ENCODE measurements around the gene PROS1. TPM values are rescaled to one million over a fixed set of nuclear protein-coding genes. Genes with fewer than 3 reads are reported as not detected.

The PROS1 gene
- total and polyA plus RNA-seq, 2 experiments from 2014 or later = 58.7 to 115 TPM

DNA sequence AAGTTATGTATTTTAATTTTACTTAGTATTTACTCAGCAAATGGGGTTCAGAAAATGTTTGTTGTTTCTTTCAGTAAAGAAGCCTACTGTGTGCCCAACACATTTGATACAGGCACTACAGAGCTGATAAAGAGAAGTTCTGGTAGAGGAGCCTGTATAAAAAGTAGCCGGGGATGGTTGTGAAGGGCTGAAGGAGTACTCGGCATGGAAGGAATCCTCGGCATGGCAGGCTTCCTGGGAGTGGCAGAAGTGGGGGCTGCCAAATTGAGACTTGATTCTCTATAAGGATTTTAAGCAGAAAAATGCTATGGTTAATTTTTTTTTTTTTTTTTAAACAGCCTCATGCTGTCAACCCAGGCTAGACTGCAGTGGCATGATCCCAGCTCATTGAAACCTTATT lies 15.5 kb upstream of the PROS1 start:
- Histone ChIP-seq H3K4me1 (ENCODE audit: insufficient read depth) (no peaks in the 10 kb centered on the region), H4K20me1 (ENCODE audit: insufficient read depth, poor library complexity, severe bottlenecking) (no peaks in the 10 kb centered on the region), H3K9me3 (ENCODE audit: low read depth) (no peaks in the 10 kb centered on the region), H3K79me2 (peaks cover 26% of the 10 kb centered on the region), H3K9me2 (replicated peaks; ENCODE audit: insufficient read depth) (no peaks in the 10 kb centered on the region), H3K4me3 (no peak overlapping the region), H2AFZ (no peak overlapping the region), H3K27me3 (no peaks in the 10 kb centered on the region), H3K36me3 (replicated peaks; ENCODE audit: insufficient read depth, low read depth) (no peaks in the 10 kb centered on the region), H3K27ac (no peak overlapping the region), H3K4me2 (no peak overlapping the region)
- WGBS (ENCODE audit: low lambda C conversion rate, missing lambda C conversion rate) = 84% methylated on average over 3 of the region's 3 CpGs
- TF ChIP-seq EZH2phosphoT487 (IDR thresholded peaks at IDR 0.05; ENCODE audit: low read depth, severe bottlenecking, unreplicated experiment) (no peak), CTCF (IDR thresholded peaks at IDR 0.05; ENCODE audit: poor library complexity) (no peak), EZH2 (IDR thresholded peaks at IDR 0.05; ENCODE audit: borderline replicate concordance) (no peak)
- no peak for DNase-seq (ENCODE audit: low spot score)

DNA sequence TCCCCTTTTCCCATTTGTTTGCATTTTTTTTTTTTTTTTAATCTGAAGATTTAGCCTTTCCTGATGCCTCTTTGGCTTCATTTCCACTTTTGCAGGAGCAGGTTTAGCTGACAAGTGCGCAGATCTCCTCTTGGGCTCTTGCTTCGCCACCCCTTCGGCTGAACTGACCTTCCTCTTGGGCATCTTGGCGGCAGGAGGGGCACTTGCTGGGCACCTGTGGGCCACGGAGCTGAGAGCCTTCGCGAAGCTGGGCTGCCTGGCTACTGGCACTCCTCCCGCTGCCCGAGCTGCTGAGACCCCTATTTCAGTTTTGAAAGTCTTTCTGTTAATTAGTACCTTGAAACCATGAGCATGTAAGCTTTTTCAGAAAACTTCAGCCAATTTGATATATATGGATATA lies 15.1 kb upstream of the PROS1 start:
- Histone ChIP-seq H3K79me2 (peaks cover 30% of the 10 kb centered on the region), H3K9me3 (ENCODE audit: low read depth) (no peaks in the 10 kb centered on the region), H4K20me1 (ENCODE audit: insufficient read depth, poor library complexity, severe bottlenecking) (no peaks in the 10 kb centered on the region), H3K36me3 (replicated peaks; ENCODE audit: insufficient read depth, low read depth) (no peaks in the 10 kb centered on the region), H3K9me2 (replicated peaks; ENCODE audit: insufficient read depth) (no peaks in the 10 kb centered on the region), H3K27me3 (no peaks in the 10 kb centered on the region), H2AFZ (no peak overlapping the region), H3K27ac (no peak overlapping the region), H3K4me3 (no peak overlapping the region), H3K4me2 (no peak overlapping the region), H3K4me1 (ENCODE audit: insufficient read depth) (no peaks in the 10 kb centered on the region)
- WGBS (ENCODE audit: low lambda C conversion rate, missing lambda C conversion rate) = 96% methylated on average over 9 of the region's 9 CpGs
- DNase-seq (ENCODE audit: low spot score) = no peak
- no peak for TF ChIP-seq EZH2phosphoT487 (IDR thresholded peaks at IDR 0.05; ENCODE audit: low read depth, severe bottlenecking, unreplicated experiment)
- no peak for TF ChIP-seq CTCF (IDR thresholded peaks at IDR 0.05; ENCODE audit: poor library complexity)
- TF ChIP-seq EZH2 (IDR thresholded peaks at IDR 0.05; ENCODE audit: borderline replicate concordance) = no peak

- H3K9me3 ChIP-seq (ENCODE audit: low read depth) = no peaks in the 10 kb centered on the region
- H3K36me3 ChIP-seq (replicated peaks; ENCODE audit: insufficient read depth, low read depth) = no peaks in the 10 kb centered on the region
- H3K4me1 ChIP-seq (ENCODE audit: insufficient read depth) = no peaks in the 10 kb centered on the region
- H3K27ac ChIP-seq = no peak overlapping the region
- no peak for DNase-seq (ENCODE audit: low spot score)
- H3K27me3 ChIP-seq = no peaks in the 10 kb centered on the region
- H3K79me2 ChIP-seq = peaks cover 33% of the 10 kb centered on the region
- H3K4me3 ChIP-seq = no peak overlapping the region
- TF ChIP-seq EZH2 (IDR thresholded peaks at IDR 0.05; ENCODE audit: borderline replicate concordance) (no peak), EZH2phosphoT487 (IDR thresholded peaks at IDR 0.05; ENCODE audit: low read depth, severe bottlenecking, unreplicated experiment) (no peak), CTCF (IDR thresholded peaks at IDR 0.05; ENCODE audit: poor library complexity) (no peak)
- H3K4me2 ChIP-seq = no peak overlapping the region
- H3K9me2 ChIP-seq (replicated peaks; ENCODE audit: insufficient read depth) = no peaks in the 10 kb centered on the region
- no peaks in the 10 kb centered on the region for H4K20me1 ChIP-seq (ENCODE audit: insufficient read depth, poor library complexity, severe bottlenecking)
- no peak overlapping the region for H2AFZ ChIP-seq
Measured at GRCh38 chr3:93988283-93988682, 14.6 kb upstream of the PROS1 start.

- TF ChIP-seq EZH2 (IDR thresholded peaks at IDR 0.05; ENCODE audit: borderline replicate concordance) (no peak), CTCF (IDR thresholded peaks at IDR 0.05; ENCODE audit: poor library complexity) (no peak), EZH2phosphoT487 (IDR thresholded peaks at IDR 0.05; ENCODE audit: low read depth, severe bottlenecking, unreplicated experiment) (no peak)
- no peaks in the 10 kb centered on the region for H3K9me3 ChIP-seq (ENCODE audit: low read depth)
- WGBS (ENCODE audit: low lambda C conversion rate, missing lambda C conversion rate) = 92% methylated on average over 5 of the region's 5 CpGs
- no peak overlapping the region for H3K27ac ChIP-seq
- no peak overlapping the region for H2AFZ ChIP-seq
- H4K20me1 ChIP-seq (ENCODE audit: insufficient read depth, poor library complexity, severe bottlenecking) = no peaks in the 10 kb centered on the region
- H3K36me3 ChIP-seq (replicated peaks; ENCODE audit: insufficient read depth, low read depth) = no peaks in the 10 kb centered on the region
- no peak overlapping the region for H3K4me2 ChIP-seq
- no peak overlapping the region for H3K4me3 ChIP-seq
- no peaks in the 10 kb centered on the region for H3K27me3 ChIP-seq
- DNase-seq (ENCODE audit: low spot score) = no peak
- H3K4me1 ChIP-seq (ENCODE audit: insufficient read depth) = no peaks in the 10 kb centered on the region
- H3K79me2 ChIP-seq = peaks cover 53% of the 10 kb centered on the region
- no peaks in the 10 kb centered on the region for H3K9me2 ChIP-seq (replicated peaks; ENCODE audit: insufficient read depth)
Measured at GRCh38 chr3:93984618-93985017, 10.9 kb upstream of the PROS1 start.

All from hepatocyte (in vitro differentiated cells).